DND-41 (cell line): ENCODE measurements around the gene ACAP3.

ENCODE experiments used
- CTCF ChIP-seq: IDR thresholded peaks from 2 replicates; pipeline ENCODE4 v1.5.1; 2012; ENCODE audit warnings: borderline replicate concordance, low read length, moderate library complexity, mild to moderate bottlenecking; ENCODE audit not compliant: poor library complexity, severe bottlenecking; ENCODE audit errors: extremely low read depth
- EZH2 ChIP-seq: IDR thresholded peaks from 3 replicates; pipeline ENCODE4 v1.6.1; 2012; ENCODE audit warnings: borderline replicate concordance, low read depth, mild to moderate bottlenecking, moderate library complexity, low read length, inconsistent platforms; ENCODE audit not compliant: severe bottlenecking

- TF ChIP-seq EZH2 (no peak), CTCF (no peak)
Observed at GRCh38 chr1:1306661-1307260, 969 bp downstream of the ACAP3 start.
